GM20431 (cell line): ENCODE results near the gene PTPRK.

ENCODE experiments used
- in situ Hi-C: fragments of 300-500 bp; cut with MseI, MboI; formaldehyde crosslinking; loops from one replicate; pipeline ENCODE4 v1.15.0; 2020; ENCODE audit warnings: low sequenced_read_pairs; ENCODE audit not compliant: unreplicated experiment

Gene PTPRK

DNA sequence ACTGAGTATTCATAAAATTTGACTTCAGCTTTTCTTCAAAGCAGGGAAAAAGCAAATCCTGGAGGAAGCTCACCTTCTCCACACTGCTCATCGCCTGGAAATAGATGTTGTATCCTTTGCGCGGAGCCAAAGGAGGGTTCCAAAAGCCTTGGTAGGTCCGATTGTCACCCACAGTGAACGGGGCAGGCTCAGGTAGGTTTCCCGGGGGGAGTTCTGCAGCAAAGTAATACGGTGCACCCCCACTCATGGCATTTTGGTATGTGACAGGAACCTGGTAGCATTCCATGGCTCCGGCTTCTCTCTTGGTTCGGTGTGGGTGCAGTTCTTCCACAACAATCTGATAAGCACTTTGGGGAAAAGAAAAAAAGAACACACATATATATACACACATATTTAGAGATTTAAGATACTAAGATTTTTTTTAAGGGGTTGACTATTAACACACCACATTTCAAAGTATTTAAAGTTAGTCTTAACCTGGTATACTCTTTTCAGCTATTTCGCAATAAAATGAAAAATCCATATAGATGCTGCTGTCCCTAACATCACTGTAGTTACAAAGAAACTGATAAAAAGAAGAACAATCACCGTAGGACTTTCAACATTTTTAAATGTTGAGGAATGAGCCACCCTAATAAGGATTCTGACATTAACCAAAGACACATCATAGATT lies 452.8 kb downstream of the PTPRK start:
- in situ Hi-C loops, result no loop called here

DNA sequence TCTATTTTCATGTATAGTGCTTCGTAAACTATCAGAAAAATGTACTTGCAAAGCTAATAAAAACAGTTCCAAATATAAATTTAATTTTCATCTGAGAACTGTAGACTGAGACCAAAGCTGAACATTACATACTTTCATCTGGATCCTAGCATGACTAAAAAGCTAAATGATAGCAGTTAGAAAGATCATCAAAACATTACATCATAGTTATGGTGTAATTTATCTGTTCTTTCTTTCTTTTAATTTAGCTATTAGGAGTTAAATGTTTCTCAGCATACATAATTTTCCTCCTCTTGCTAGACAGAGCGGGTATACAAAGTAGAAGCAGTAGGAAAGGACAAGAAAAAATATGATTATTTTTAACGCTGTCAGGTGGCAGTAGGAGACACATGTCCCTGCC lies 455.3 kb downstream of the PTPRK start:
- in situ Hi-C loops, result no loop called here

DNA sequence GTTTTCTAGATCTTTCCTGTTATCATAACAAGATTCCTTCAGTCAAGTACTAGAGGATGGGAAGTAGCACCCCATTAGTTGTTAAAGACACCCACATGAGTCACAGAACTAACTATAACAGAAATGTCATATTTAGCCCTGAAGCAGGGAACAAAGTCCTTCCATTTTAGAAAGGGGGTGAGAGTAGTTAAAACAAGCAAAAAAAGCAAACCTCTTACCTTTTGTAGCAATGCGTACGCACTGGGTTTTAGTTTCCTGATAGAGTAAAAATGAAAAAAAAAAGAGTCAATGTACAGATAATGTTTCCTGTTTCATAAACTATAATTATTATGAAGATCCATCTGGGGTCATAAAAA lies 455.9 kb downstream of the PTPRK start:
- in situ Hi-C loops, result no loop called here

DNA sequence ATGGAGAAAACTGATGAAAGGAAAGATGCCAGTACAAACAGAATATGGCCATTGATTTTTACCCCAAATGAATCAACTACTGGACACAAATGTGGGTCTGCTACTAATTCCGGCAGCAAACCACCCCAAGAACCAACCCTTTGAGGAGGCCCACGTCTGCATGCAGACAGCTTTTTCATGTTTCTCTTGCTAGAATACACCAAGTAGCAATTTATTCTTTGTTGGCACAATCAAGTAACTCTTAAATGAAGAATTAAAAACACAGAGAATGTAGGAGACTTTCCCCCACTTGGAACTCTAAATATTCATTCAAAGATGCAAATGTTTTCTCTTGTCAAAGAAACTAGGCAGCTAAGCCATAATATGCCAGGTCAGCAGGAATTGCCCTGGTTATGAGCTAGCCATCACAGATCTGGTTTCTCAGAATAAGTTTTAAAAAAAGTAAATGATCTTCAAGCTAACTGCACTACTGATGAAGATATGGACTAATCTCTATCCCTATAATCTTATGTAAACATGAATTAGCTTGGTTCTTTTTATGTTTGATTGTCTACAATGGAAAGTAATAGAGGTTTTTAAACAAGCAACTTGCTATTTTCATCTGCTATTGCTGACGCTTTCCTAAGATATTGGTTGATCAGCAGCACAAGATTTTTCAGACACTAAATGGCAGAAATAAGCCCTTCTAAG lies 456.4 kb downstream of the PTPRK start:
- in situ Hi-C loops, result no loop called here

DNA sequence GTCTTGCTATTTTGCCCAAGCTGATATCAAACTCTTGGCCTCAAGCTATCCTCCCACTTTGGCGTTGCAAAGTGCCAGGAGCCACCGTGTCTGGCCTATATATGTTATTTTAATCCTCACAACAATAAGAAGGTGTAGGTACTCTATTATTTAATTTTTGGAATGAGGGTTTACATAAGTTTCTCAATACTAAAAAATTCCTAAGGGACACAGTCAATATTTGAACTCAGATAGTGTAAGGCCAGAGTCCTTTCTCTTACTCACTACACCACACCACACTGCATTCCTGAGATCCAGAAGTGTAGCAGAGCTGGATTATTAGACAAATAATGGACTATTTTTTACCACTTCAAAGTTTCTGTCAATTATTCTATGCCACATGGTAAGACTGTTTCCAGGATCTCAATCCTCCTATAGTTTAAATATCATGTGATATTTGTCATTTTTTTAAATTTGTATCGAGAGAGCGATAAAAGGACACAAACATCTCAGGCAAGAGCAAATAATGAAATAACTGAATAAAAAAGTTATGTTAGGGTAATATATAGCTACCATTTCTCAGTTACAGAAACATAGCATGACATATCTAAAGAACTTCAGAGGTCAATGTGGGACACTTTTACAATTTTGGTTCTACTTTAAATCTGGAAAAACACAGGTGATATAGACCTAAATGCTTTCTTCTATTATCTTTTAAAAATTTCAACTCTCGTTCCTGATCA lies 457.4 kb downstream of the PTPRK start:
- in situ Hi-C loops, result no loop called here

DNA sequence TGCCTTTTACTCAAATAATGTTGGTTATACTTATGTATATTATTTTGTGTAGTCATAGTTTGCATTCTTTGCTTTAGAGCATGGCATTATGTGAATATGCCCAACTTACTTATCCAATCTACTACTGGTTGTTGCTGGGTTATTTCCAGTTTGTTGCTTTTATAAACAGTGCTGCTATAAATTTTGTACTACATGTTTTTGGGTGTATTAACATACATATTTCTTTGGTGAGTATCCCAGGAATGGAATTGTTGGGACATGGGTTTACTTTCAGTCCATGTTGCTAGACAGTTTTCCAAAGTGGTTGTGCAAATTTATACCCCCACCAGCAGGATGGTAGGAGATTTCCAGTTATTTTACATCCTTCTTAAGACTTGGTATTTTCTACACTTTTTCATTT lies 462.5 kb downstream of the PTPRK start:
- in situ Hi-C loops, result no loop called here

DNA sequence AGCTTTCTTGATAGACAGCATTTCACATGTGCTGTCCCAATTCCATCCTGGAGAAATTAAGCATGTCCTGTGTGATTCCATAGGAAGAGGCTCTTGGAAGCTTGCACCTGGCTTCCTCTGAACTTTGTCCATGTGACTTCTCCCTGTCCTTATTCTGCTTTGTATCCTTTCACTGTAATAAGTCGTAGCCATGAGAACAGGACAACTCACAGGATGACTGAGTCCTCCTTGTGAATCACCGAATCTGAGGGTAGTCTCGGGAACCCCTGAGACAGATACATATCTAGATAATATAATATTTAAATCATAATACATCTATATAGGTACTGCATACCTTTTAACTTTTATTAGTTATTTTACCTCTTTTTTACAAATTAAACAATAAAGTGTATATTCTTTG lies 462.9 kb downstream of the PTPRK start:
- in situ Hi-C loops, result no loop called here

DNA sequence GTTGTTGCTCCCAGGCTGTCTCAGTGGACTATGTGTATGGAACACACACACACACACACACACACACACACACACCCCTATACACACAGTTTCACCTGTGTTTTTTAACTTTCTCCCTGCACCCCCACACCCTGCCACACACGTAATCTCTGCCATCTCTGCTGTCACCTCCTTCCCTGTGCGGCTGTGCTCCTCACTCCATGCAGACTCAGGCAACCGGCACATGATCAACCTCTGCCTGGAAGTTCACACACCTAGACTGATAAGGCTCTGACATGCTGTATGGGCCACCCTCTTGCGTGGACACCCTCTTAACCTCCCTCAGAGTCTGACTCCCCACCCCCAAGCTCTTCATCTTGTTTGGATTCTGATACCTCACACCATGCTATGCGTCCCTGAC lies 467.3 kb downstream of the PTPRK start:
- in situ Hi-C loops, result no loop called here

DNA sequence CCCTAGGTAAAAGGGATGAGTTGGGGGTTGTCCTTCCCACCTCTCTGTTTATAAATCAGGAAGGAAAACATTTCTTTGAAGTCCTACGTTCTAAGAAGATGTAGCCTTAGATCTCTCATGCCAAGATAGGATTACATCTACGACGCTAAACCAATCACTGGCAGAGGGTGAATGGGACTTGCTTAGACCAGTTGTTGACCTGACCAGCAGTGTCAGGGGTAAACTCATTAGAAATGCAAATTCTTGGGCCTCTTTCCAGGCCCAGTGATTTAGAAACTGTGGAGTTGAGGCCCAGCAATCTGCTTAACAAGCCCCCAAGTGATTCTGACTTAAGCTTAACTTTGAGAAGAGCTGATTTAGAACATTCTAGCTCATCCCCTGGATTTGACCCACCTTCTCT lies 472.4 kb downstream of the PTPRK start:
- in situ Hi-C loops, result no loop called here

DNA sequence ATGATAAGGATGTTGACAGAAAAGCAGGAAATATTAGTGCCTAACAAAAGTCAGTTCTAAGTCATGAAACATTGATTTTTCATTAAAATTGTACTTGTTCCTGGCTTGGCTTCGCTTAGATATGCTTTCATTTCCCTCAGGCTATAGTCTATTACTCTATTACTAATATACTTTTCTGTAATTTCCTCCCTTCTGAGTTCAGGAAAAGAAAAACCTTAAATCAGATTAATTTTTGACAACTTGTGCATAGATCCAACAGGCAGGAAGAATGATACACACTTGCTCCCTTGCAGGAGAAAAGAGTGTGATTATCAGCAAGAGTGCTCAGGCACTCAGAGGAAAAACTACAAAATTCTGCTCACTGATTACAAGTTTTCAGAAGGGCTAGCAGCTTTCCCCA lies 474.4 kb downstream of the PTPRK start:
- in situ Hi-C loops, result no loop called here

DNA sequence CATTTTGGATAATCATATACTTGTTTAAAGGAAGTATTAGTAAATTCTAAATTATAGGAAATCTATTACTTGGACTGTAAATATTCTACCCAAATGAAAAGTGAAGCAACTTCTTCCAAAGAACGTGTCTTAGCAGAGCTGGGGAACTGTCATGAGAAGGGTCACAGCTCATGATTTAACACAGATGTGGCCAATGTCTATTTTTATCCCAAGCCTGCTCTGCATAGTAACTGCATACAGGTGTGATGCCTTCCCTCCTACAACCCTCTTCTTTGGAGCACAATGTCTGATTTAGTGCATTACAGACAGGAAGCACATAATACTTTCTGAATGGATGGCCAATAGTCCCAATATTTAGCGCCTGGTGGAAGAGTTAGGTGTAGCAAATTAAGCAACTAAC lies 480.9 kb downstream of the PTPRK start:
- in situ Hi-C loops, result no loop called here

DNA sequence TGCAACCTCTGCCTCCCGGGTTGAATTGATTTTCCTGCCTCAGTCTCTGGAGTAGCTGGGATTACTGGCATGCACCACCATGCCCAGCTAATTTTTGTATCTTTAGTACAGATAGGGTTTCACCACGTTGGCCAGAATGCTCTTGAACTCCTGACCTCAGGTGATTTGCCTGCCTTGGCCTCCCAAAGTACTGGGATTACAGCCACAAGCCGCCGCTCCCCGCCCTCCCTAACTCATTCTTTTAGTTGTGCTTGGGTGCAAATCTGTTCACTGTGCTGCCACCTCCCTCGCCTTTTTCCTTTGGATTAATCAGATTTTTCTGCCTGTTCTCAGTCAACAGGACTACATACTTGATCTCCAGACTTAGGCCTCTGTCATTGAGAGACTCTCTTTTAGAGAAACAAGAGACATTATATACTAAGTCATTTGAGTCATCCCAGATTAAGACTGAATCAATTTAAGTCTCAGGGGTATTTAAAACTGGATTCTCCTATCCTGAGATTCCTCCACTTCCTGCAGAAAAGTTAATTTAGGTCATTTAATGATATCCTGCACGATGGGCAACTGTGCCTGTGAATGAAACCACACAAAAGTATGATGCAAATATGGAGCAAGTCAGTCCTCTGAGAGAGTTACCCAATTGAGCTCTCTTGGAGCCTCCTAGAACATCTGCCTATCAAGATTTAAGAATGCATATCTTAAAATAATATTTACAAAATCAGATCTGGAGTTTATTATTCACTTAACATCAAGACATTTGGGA lies 483.4 kb downstream of the PTPRK start:
- in situ Hi-C loops, result no loop called here

DNA sequence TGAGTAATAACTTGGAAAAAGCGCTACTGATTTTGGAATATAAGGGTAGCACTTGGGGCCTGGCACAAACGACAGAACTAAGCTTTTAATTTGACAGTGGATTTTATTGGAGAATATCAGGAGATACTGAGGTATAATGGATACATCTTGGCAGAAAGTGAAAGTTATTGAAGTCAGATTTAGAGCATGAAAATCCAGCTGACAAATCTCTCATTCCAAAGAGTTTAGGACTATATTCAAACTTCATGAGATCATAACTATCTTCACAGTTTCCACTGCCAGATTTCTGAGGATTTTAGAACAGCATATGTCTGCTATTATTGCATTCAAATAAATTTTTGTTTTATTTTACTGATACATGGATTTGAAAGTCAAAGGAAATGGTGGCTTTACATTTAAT lies 487.2 kb downstream of the PTPRK start:
- in situ Hi-C loops, result no loop called here

DNA sequence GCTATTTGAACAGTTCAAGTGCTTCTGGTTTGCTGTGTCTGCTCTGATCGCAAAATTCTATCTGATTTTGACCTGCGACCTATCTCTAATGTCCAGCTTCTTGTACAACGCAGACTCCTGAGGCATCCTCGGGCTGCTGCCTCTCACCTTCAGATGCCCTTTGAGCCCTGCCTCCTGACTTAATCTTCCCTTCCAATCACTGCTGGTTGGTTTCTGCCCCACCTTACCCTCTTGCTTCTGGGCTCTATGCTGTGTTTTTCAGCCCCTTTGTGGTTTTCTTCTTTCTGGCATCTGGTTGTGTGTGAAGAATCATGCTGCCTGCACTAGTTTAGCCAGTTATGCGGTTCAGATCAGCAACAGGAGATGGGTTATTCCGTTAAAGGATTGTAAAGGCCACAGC lies 488.4 kb downstream of the PTPRK start:
- in situ Hi-C loops, result no loop called here

DNA sequence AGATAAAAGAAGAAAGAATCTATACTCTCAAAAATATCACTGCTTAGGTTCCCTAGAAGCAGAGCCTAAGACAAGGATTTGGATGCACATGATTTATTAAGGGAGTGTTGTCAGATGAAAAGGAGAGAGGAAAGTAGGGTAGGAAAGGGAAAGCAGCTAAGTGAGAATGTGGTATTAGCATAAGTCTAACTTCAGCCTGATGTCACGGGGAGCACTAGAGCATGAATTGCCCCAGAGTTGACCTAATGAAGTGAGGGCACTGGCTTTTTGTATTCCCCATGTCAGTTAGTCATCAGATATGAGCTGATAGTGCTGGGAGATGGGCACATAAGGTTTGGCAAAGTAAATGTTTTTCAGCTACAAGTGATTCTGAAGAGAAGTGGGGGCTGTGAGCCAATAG lies 490.6 kb downstream of the PTPRK start:
- in situ Hi-C loops, result no loop called here

DNA sequence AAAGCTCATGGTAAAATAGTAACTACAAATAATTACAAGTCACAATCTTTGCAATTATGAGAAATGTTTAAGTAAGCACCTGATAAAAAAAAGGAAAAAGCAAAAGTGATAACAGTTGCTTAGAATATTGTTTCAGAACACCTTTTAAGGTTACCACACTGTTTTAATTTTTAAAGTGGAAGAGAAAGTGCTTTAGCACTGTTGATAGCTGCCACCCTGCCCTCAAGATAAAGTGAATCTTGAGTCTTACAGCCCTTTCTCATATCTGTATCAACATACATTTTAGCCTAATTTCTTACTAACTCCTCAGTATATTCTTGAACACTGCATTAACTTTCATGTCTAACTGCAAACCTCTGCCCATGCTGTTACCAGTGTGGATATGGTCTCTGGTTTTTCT lies 492.2 kb downstream of the PTPRK start:
- in situ Hi-C loops, result no loop called here

DNA sequence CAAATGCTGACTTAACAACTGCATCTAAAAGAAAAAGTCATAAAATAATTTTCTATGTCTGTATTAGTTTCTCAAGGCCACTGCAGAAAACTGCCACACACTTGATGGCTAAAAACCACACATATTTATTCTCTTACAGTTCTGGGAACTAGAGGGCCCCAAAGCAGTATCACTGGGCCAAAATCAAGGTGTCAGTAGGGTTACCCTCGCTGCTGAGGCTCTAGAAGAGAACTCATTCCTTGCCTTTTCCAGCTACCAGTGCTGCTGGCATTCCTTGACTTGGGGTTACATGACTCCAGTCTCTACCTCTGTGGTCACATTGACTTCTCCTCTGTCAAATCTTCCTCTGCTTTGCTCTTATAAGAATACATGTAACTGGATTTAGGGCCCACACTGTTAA lies 494.9 kb downstream of the PTPRK start:
- in situ Hi-C loops, result no loop called here

DNA sequence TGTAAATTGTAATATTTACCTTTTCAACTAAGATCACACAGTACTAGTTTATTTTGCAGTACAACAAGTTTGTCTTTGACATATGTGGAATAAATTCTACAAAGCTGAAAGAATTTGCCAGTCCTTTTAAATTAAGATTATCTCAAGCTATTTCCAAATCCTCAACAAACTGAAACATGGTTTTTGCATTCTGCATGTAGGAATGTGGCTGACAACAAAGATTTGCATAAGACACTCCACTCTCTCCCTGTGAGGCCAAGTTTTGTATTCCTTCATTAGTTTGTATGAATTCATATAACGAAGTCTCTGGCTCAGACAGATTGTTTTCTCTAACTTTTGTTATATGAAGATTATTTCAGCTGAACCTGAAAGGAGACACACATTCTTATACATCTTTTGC lies 495.4 kb downstream of the PTPRK start:
- in situ Hi-C loops, result no loop called here

DNA sequence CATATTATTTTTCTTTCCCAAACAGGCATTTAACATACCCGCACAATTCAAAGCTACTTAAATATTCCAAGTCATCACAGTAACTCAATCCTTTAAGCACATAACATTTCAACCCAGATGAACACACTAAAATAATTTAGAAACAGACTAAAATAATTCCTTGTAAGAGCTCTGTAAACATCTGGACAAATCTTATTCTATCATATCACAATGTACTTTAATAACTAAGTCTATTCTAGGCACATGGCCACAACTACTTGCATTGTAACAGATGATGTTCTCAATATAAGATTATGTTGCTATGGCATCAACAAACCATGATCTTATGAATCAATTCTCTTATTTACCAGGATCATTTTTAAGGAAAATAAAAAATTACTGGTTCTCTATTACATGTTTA lies 496.4 kb downstream of the PTPRK start:
- in situ Hi-C loops, result no loop called here

DNA sequence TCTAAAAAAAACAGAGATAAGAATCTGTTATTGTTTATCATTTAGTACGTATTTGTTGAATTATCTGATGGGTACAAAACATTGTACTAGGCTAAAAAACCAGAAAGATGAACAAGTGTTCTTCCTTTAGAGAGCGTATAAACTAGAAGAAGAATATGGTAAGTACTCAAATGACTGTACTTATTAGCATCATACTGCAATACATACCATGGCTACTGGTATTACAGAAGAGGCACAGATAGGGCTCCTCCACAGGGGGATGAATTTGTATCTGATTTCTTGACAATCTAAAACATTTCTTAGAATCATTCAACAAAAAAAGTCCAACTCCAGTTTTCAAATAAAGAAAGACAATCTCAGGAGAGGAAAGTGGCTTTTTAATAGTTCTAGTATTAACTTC lies 501.6 kb downstream of the PTPRK start:
- in situ Hi-C loops, result no loop called here

DNA sequence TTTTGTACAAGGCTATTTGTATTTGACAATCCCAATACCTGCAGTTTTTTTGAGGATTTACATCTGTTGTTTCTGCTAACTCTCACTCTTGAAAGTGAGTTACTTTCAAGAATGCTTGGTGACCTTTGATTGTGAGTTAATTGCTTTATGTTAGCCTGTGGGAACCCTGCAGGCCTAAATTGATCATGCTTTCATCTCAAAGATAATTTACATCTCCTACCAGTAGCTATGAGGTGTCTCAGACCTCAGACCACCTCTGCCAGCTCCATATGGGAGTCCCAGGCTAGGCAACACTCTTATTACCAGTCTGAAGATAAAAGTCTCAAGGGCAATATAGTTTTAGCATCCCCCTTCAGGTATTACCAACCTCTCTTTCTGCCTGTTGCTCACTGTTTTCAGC lies 503.1 kb downstream of the PTPRK start:
- in situ Hi-C loops, result no loop called here
